Left lung (tissue), 10 donors: ENCODE measurements around the gene MRPL54. TPM values are rescaled to one million over a fixed set of nuclear protein-coding genes. Genes with fewer than 3 reads are reported as not detected.

Source experiments
- ATAC-seq: fragments of 200-7000 bp; cut with Tn5 transposase; one replicate; pipeline ENCODE4 v1.9.1; 2020; ENCODE audit warnings: moderate library complexity
- DNase-seq, 4 donors: peaks; one replicate each; pipeline ENCODE4 v3.0.0-alpha.2; 2013 to 2020
- H3K27ac ChIP-seq, 2 donors: fragments of 200-600 bp; sonication (generic) in 1 of 2; one replicate each; pipeline versions ENCODE4 v1.5.0 to v1.8.0; 2020 to 2021
- H3K27me3 ChIP-seq, 2 donors: fragments of 200-600 bp; sonication (generic) in 1 of 2; one replicate each; pipeline versions ENCODE4 v1.5.0 to v1.8.0; 2020 to 2021
- H3K36me3 ChIP-seq, 2 donors: fragments of 200-600 bp; sonication (generic) in 1 of 2; one replicate each; pipeline versions ENCODE4 v1.5.0 to v1.8.0; 2020 to 2021
- H3K4me1 ChIP-seq, 2 donors: fragments of 200-600 bp; one replicate each; pipeline ENCODE4 v1.8.0; 2021
- H3K4me3 ChIP-seq, 2 donors: fragments of 200-600 bp; sonication (generic) in 1 of 2; one replicate each; pipeline versions ENCODE4 v1.5.0 to v1.8.0; 2020 to 2021; ENCODE audit warnings: mild to moderate bottlenecking in 1 of 2
- H3K9me3 ChIP-seq, 2 donors: fragments of 200-600 bp; sonication (generic) in 1 of 2; one replicate each; pipeline versions ENCODE4 v1.5.0 to v1.8.0; 2020 to 2021
- intact Hi-C, 2 donors: fragments of 100-400 bp; cut with DNase I; formaldehyde crosslinking; loops; one replicate each; pipeline versions ENCODE4 v1.11.2 to v1.14.2; 2022
- polyA plus RNA-seq, 6 donors: library from polyadenylated mRNA; unstranded; fragments of 120-200 nt; gene quantifications; one replicate each; pipeline ENCODE4 v1.2.1, GENCODE V29; 2013; ENCODE audit not compliant: insufficient read length in 6 of 6
- total RNA-seq, 2 donors: library from RNA; stranded (reverse); fragmentation: NEBNext Ultra II Directional; extraction: Animal tissue kit (Norgen Biotek cat#: 25700); gene quantifications; one replicate each; pipeline ENCODE4 v1.2.1, GENCODE V29; 2021
- TF ChIP-seq, protein P1 (sequence below), 2 donors: fragments of 200-600 bp; sonication (generic) in 1 of 2; IDR thresholded peaks; one replicate each; pipeline versions ENCODE4 v1.5.0 to v1.8.0; 2021; ENCODE audit warnings: antibody characterized with exemption in 2 of 2
- donor health status: DM: no; HTN: yes; CAD: no.
- donor health status: DM: no; HTN: no; CAD: no.

Gene MRPL54
- total and polyA plus RNA-seq, 8 donors: 24.4 to 59.1 (median 31.7) TPM

DNA sequence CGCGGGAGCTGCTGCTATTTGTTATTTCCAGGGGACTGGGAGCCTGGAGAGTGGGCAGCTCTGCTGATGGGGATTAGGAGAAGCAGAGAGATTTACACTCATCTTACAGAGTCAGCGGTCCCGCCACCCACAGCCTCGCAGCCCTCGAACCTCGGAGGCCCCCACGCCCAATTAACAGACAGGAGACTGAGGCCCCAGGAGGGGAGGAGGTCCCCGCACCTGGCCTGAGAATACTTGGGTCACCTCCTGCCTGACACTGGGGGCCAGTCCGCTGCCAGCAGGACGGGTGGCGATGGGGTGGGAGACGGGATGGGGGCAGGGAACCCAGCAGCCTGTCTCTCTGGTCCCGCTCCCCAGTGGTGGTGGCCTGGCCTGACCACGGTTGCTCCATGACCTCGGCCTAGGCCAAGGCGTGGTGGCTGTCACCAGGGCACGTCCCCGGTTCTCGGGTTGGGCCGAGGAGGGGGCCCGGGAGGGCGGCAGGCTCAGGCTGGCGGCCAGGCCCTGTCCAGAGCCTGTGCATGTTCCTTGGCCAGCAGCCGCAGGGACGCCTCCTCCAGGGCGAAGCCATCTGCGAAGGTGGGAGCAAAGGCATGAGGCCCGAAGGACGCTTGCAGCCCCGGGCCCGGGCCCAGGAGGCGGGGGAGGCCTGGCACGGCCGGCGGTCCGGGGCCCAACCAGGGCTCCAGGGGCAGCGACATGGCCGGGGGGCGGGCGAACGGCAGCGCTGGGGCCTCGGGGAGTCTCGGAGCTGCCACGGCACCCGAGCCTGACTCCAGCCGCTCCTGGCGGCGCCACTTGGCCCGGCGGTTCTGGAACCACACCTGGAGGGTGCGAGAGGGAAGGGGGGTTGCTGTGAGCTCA lies 7.9 kb downstream of the MRPL54 start:
- peak in 1 of 4 donors; percentile 72 for DNase-seq
- intact Hi-C loops: no loop called here
- no peaks in the 10 kb centered on the region for H3K27me3 ChIP-seq
- TF ChIP-seq, protein P1, sequence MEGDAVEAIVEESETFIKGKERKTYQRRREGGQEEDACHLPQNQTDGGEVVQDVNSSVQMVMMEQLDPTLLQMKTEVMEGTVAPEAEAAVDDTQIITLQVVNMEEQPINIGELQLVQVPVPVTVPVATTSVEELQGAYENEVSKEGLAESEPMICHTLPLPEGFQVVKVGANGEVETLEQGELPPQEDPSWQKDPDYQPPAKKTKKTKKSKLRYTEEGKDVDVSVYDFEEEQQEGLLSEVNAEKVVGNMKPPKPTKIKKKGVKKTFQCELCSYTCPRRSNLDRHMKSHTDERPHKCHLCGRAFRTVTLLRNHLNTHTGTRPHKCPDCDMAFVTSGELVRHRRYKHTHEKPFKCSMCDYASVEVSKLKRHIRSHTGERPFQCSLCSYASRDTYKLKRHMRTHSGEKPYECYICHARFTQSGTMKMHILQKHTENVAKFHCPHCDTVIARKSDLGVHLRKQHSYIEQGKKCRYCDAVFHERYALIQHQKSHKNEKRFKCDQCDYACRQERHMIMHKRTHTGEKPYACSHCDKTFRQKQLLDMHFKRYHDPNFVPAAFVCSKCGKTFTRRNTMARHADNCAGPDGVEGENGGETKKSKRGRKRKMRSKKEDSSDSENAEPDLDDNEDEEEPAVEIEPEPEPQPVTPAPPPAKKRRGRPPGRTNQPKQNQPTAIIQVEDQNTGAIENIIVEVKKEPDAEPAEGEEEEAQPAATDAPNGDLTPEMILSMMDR (IDR thresholded peaks at IDR 0.05): no peak
- peaks cover 0 to 9% of the 10 kb centered on the region in 2 donors for H3K4me1 ChIP-seq
- no peak for ATAC-seq
- H3K36me3 ChIP-seq: peaks cover 0 to 49% of the 10 kb centered on the region in 2 donors
- H3K27ac ChIP-seq: no peak overlapping the region
- H3K4me3 ChIP-seq: no peak overlapping the region
- no peaks in the 10 kb centered on the region for H3K9me3 ChIP-seq

DNA sequence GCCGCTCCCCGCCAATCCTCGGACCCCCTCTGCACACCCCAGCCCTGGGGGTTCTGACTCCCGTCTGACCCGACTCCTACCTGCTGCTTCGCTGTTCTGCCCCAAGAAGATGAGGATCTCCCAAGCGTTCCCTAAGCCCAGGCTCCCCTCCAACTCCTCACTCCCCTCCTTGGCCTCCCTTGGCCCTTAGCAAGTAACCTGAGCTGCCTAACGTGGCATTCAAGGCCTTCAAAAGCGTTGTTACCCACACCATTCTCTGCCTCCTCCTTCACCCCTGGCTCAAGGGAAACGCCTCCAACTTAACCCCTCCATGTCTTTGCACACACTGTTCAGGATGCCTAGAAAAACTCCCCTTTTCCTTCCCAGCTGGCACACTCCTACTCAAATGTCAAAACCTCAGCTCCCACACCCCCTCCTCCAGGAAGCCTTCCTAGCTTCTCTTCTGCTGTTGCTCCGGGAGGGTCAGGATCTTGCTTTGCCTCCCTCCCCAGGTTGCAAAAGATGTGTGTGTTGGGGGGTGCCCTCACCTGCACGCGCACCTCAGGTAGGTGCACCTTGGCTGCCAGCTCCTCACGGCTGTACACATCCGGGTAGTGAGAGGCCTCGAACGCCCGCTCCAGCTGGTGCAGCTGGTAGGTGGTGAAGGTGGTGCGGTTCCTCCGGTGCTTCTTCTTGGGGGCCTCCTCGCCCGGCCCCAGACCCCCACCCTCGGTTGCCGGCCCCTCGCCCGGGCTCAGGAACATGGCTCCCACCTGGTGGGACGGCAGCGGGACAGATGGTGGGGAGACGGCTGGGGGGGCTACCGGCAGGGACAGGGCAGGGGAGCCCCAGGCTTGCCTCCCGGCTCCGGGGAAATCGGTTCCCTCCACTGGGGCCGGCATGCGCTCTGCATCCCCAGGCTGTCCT lies 8.8 kb downstream of the MRPL54 start:
- TF ChIP-seq, protein P1 (IDR thresholded peaks at IDR 0.05): no peak
- H3K4me1 ChIP-seq: peaks cover 0 to 7% of the 10 kb centered on the region in 2 donors
- ATAC-seq: no peak
- peaks cover 0 to 40% of the 10 kb centered on the region in 2 donors for H3K36me3 ChIP-seq
- DNase-seq: peak in 1 of 4 donors; percentile 69
- H3K4me3 ChIP-seq: no peak overlapping the region
- intact Hi-C loops: no loop called here
- no peak overlapping the region for H3K27ac ChIP-seq
- no peaks in the 10 kb centered on the region for H3K27me3 ChIP-seq
- H3K9me3 ChIP-seq: no peaks in the 10 kb centered on the region

DNA sequence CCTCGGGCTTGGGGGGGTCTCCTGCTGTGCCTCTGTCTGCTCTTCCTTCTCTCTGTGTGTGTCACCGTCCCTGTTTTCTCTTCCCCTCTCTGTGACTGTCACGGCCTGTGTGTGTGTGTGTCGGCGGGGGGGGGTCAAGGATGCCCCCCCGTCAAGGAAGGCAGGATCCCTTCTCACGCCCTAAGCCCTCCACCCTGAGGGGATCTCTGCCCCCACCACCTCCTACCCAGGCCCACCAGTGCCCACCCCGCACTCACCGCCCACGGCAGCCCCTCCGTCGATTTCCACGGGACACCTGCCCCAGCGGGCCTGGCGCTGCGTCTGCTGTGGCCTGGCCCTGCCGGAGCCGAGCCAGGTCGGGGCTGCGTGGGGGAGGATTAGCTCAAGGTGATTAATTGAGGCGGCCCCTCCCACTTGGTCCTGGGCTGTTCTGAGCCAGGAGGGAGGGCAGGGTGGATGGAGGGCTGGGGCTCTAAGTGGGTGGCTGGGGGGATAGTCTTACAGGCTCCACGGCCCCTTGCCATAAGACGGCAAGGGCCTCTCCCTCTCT lies 9.5 kb downstream of the MRPL54 start, which contains the start of gene RAX2:
Gene RAX2, minus strand, starts transcription at position 323 of the 550 bp plus-strand sequence. CDS start 486 bp downstream, outside the sequence.
- peak in 1 of 4 donors; percentile 57 for DNase-seq
- Histone ChIP-seq H3K4me3 (no peak within 1 kb of the TSS), H3K9me3 (no peaks in the 10 kb centered on the region), H3K27ac (no peak within 1 kb of the TSS), H3K4me1 (no peaks in the 10 kb centered on the region), H3K36me3 (peaks cover 0 to 33% of the 10 kb centered on the region in 2 donors), H3K27me3 (no peaks in the 10 kb centered on the region)
- TF ChIP-seq, protein P1 (IDR thresholded peaks at IDR 0.05): no peak
- no peak for ATAC-seq
- intact Hi-C loops: no loop called here

DNA sequence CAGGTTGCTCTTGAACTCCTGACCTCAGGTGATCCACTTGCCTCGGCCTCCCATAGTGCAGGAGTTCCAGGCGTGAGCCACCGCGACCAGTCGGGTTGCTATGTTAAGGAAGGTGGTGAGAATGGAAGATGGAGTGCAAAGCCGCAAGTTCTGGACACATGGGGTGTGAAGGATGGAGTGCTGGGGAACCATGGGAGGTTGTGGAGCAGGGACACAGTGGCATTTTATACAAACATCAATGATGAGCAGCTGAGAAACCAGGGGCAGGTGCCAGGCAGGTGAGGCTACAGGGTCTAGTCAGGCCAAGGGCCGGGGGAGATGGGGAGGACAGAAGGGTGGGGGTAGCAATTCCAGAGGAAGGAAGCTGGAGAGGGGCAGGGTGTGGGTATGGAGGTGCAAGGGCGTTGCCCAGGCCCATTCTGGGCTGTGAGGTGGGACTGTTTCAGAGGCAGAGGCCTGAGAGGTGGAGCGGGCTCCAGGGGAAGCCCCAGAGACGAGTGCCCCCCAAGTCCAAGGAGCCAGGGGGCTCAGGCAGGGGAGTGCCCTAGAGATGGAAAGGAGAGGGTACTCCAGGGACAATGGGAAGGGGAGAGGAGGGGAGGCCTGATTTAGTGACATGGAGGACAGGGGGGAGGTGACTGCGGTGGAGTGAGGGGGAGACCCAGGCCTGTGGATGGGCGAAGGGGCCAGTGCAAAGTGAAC lies 11.5 kb downstream of the MRPL54 start:
- DNase-seq (no peak), ATAC-seq (no peak)
- TF ChIP-seq, protein P1 (IDR thresholded peaks at IDR 0.05): no peak
- no peak overlapping the region for H3K4me3 ChIP-seq
- no peaks in the 10 kb centered on the region for H3K27me3 ChIP-seq
- no peak overlapping the region for H3K27ac ChIP-seq
- peaks cover 0 to 13% of the 10 kb centered on the region in 2 donors for H3K36me3 ChIP-seq
- H3K9me3 ChIP-seq: no peaks in the 10 kb centered on the region
- intact Hi-C loops: no loop called here
- no peaks in the 10 kb centered on the region for H3K4me1 ChIP-seq
